Ectodermal cell (in vitro differentiated cells): ENCODE data around the gene TBX4.
"Not testable (repeated sequence)": the region's sequence is repeated elsewhere in the genome, so short reads cannot be mapped to it uniquely, and the experiment has no call there.

ENCODE experiments used
- H3K27ac ChIP-seq: 2 replicates; pipeline ENCODE4 v1.7.0; 2013; ENCODE audit warnings: mild to moderate bottlenecking, low read depth, low read length; ENCODE audit not compliant: insufficient read depth, poor library complexity, severe bottlenecking
- H3K27me3 ChIP-seq: 2 replicates; pipeline ENCODE4 v1.7.0; 2013; ENCODE audit warnings: mild to moderate bottlenecking, low read length; ENCODE audit not compliant: insufficient read depth, control insufficient read depth, poor library complexity, severe bottlenecking
- H3K36me3 ChIP-seq: one replicate; pipeline ENCODE4 v1.7.0; 2013; ENCODE audit warnings: low read length; ENCODE audit not compliant: control insufficient read depth, insufficient read depth
- H3K4me1 ChIP-seq: one replicate; pipeline ENCODE4 v1.7.0; 2013; ENCODE audit warnings: low read length; ENCODE audit not compliant: control insufficient read depth, insufficient read depth
- H3K4me3 ChIP-seq: 2 replicates; pipeline ENCODE4 v1.7.0; 2013; ENCODE audit warnings: low read depth, low read length, control low read depth; ENCODE audit not compliant: insufficient read depth
- H3K9me3 ChIP-seq: 2 replicates; pipeline ENCODE4 v1.7.0; 2013; ENCODE audit warnings: mild to moderate bottlenecking, low read length, moderate library complexity; ENCODE audit not compliant: control insufficient read depth
- WGBS, 2 experiments: methylation state at CpG; one replicate each; pipeline ENCODE4 v1.1.7; 2013; ENCODE audit warnings: missing lambda C conversion rate in 2 of 2; 5-methylcytosine and 5-hydroxymethylcytosine counted together

The TBX4 gene

DNA sequence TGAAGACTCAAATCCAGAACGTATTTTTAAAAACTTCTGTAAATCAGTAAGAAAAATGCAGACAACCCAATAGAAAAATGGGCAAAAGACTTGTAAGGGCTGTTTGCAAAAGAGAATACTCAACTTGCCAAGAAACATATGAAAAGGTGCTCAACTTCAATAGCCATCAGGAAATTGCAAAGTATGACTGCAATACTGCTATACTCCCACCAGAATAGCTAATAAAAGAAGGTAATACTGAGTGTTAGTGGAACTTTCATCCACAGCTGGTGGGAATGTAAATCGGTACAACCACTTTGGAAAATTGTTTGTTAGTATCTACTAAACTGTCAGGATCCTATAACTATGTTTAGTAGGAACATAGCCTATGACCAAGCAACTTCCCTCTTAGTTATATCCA, 48.1 kb downstream of the TBX4 start:
- 92 to 93% methylated on average over 2 of the region's 2 CpGs for WGBS, 2 experiments
- no peak overlapping the region for H3K27ac ChIP-seq
- H3K36me3 ChIP-seq = no peaks in the 10 kb centered on the region
- H3K9me3 ChIP-seq = no peaks in the 10 kb centered on the region
- H3K4me3 ChIP-seq = no peak overlapping the region
- no peaks in the 10 kb centered on the region for H3K27me3 ChIP-seq
- peaks cover 9% of the 10 kb centered on the region for H3K4me1 ChIP-seq

DNA sequence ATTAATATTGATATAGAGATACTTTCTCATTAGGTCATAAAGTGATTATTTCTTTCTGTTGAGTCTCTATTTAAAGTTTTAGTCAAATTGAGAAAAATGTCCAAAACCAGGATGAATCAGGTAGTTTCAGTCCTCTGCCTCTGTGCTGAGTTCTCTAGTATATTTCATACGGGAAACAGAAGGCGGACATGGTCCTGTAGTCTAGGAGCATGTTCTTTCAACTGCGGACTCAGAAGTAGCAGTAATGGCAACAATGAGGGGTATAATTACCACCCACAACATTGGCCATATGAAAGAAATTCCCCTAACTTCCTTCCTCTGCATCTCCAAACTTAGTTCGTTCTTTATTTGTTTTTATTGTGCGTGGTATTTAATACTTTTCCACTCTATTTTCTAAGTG, 50.1 kb downstream of the TBX4 start:
- no peaks in the 10 kb centered on the region for H3K27me3 ChIP-seq
- H3K9me3 ChIP-seq = no peaks in the 10 kb centered on the region
- H3K27ac ChIP-seq = no peak overlapping the region
- no peaks in the 10 kb centered on the region for H3K36me3 ChIP-seq
- 98 to 99% methylated on average over 4 of the region's 5 CpGs for WGBS, 2 experiments
- H3K4me1 ChIP-seq = no peaks in the 10 kb centered on the region
- H3K4me3 ChIP-seq = no peak overlapping the region

DNA sequence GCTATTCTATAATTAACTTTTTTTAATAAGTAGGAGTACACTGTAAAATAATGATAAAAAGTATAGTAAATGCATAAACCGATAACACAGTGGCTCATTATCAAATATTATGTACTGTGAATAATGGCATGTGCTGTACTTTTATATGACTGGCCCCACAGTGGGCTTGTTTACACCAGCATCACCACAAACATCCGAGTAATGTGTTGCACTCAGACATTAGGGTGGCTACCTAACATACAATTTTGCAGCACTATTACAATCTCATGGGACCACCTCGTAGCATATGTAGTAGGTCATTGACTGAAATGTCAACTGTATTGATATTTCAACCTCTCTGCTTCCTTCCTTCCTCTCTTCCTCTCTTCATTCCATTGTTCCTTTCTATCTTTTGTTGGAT, 51.7 kb downstream of the TBX4 start:
- no peaks in the 10 kb centered on the region for H3K27me3 ChIP-seq
- H3K9me3 ChIP-seq = no peaks in the 10 kb centered on the region
- no peak overlapping the region for H3K27ac ChIP-seq
- H3K4me3 ChIP-seq = no peak overlapping the region
- no peaks in the 10 kb centered on the region for H3K4me1 ChIP-seq
- WGBS, 2 experiments = 71 to 82% methylated on average over 2 to 3 of the region's 3 CpGs
- no peaks in the 10 kb centered on the region for H3K36me3 ChIP-seq

DNA sequence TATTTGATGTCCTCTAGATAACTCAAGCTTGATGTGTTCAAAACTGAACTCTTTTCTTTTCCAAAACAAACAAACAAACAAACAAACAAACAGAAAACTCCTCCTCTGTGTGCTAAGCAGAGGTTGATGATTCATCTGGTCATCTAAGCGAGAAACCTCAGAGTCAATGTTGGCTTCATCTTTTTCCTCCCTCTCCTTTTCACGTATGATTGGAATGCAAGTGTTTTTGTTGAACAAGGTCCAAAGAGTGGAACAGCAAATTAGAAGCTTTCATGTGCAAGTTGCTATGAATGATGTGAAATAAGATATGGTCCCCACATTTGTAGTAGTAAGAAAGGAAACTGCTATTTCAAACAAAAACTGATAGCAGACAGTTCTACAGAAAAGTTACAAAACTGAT, 52.5 kb downstream of the TBX4 start:
- Histone ChIP-seq H3K36me3 (no peaks in the 10 kb centered on the region), H3K9me3 (no peaks in the 10 kb centered on the region), H3K27ac (no peak overlapping the region), H3K27me3 (no peaks in the 10 kb centered on the region), H3K4me3 (no peak overlapping the region), H3K4me1 (no peaks in the 10 kb centered on the region)
- 100% methylated on average over 1 to 2 of the region's 2 CpGs for WGBS, 2 experiments

DNA sequence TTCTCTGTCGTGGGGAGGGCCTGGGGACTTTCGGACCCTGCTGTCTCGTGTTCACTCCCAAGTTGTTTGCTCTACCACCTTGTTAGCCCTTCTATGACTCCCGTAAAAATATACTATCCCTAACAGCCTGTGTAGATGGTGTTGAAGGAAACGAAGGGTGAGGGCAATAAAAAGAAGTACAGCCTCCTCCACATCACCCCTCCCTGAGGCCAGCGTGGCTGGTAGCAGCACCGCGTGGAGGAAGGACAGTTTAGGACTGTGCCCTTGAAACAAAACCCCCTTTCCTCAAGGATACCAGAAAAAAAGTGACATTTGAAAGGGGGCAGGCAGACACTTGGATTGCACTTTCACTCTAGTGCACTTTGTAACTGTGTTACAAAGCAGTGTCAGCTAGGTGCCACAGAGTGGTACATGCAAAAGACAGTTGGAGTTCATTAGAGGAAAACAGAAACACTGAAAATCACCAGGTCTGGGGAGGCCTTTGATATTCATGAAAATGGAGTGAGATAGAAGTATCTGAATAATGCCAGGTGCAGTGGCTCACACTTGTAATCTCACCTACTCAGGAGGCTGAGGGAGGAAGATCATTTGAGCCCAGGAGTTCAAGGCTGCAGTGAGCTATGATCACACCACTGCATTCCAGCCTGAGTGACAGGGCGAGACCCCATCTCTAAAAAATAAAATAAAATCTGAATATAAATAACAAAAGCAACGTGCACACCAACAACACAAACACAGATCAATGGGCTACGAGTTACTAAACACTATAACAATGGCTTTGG, 53.8 kb downstream of the TBX4 start:
- WGBS, 2 experiments = 83% methylated on average over 6 to 10 of the region's 11 CpGs
- no peaks in the 10 kb centered on the region for H3K4me1 ChIP-seq
- no peak overlapping the region for H3K4me3 ChIP-seq

DNA sequence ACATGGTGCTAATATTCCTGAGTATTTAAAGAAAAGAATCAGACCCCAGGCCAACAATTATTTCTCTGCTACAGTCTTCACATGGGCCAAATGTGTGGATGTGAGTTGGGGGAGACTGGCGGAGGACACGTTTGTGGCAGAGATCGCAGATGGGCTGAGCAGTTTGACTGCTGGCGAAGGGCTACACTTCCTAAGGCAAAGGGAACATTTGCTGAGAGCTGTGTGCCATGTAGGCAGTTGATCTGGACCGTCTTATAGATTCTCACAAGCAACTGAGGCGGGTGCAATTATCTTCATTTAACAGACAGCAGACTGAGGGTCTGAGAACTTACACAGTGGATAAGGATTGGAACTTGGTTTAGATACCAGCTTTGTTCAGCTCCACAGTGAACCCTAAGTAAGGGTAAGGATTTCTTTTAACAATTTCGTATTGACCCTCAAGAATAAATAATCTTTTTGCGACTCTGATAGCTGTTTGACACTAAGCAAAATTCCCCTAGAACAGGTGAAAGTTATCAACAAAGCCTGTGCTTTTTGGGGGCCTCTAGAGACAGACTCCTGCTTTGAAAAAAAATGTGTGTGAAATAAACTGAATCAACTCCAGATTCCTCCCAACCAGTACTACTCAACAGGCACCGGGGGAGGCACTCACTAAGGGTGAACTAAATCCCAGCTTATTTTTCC, 55.3 kb downstream of the TBX4 start:
- Histone ChIP-seq H3K27ac (no peak overlapping the region), H3K4me3 (no peak overlapping the region), H3K27me3 (no peaks in the 10 kb centered on the region), H3K9me3 (no peaks in the 10 kb centered on the region), H3K36me3 (no peaks in the 10 kb centered on the region), H3K4me1 (no peaks in the 10 kb centered on the region)
- 84 to 90% methylated on average over 8 of the region's 9 CpGs for WGBS, 2 experiments

More for the DNA sequence above, 53.8 kb downstream of the TBX4 start:
- H3K36me3 ChIP-seq = no peaks in the 10 kb centered on the region
- H3K9me3 ChIP-seq = no peaks in the 10 kb centered on the region
- no peaks in the 10 kb centered on the region for H3K27me3 ChIP-seq
- no peak overlapping the region for H3K27ac ChIP-seq

DNA sequence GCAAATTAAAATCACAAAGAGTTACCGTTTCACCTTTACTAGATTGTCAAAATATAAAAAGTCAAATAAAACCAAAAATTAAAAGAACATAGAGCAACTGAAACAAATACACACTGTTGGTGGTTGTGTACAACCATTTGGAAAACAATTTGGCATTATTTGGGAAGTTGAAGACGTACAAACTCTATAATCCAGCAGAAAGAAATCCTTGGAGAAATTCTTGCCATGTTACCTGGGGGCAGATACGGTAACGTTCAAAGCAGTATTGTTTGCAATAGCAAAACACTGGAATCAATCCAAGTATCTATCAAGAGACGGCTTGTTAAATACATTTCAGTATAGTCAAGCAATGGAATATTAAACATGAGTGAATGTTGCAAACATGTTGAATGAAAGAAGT, 56.7 kb downstream of the TBX4 start:
- Histone ChIP-seq H3K27me3 (no peaks in the 10 kb centered on the region), H3K4me3 (no peak overlapping the region), H3K36me3 (no peaks in the 10 kb centered on the region), H3K4me1 (no peaks in the 10 kb centered on the region), H3K9me3 (no peaks in the 10 kb centered on the region), H3K27ac (no peak overlapping the region)
- WGBS, 2 experiments = 94 to 98% methylated on average over 5 of the region's 5 CpGs

DNA sequence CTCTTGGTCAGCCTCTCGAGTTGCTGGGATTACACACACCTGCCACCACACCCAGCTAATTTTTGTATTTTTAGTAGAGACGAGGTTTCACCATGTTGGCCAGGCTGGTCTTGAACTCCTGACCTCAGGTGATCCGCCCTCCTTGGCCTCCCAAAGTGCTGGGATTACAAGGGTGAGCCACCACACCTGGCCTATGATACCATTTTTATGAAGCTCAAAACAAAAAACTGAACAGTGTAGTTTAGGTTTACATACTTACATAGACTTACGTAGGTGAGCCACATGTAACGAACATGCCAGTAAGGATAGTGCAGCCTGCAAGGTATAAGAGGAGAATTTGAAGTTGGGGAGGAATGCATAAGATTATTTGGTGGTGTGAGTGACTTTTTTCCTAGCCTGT, 57.2 kb downstream of the TBX4 start:
- 93 to 97% methylated on average over 5 of the region's 5 CpGs for WGBS, 2 experiments
- H3K4me3 ChIP-seq, H3K27me3 ChIP-seq, H3K27ac ChIP-seq, H3K4me1 ChIP-seq, H3K9me3 ChIP-seq, H3K36me3 ChIP-seq: not testable (repeated sequence)

DNA sequence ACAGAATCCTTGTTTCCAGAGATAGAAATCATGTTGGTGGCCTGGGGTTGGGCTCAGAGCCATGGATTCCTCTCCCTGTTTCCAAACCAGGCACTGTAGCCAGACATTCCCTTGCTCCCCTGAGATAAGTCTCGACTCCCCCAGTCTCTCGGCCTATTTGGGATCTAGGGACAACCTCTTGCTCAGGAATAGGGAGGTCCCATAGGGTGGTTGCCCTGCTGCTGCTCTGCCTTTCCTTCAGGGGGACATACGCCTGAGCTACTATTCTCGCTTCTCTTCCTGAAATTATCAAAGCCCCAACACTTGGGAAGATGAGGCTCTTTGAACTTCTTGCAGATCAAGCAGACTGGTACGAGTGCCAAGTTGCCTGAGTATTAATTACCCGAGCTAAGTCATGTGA, 58.0 kb downstream of the TBX4 start:
- H3K27ac ChIP-seq = no peak overlapping the region
- no peaks in the 10 kb centered on the region for H3K36me3 ChIP-seq
- no peak overlapping the region for H3K4me3 ChIP-seq
- H3K27me3 ChIP-seq = no peaks in the 10 kb centered on the region
- WGBS, 2 experiments = 93% methylated on average over 6 of the region's 6 CpGs
- H3K4me1 ChIP-seq = no peaks in the 10 kb centered on the region
- H3K9me3 ChIP-seq = no peaks in the 10 kb centered on the region

DNA sequence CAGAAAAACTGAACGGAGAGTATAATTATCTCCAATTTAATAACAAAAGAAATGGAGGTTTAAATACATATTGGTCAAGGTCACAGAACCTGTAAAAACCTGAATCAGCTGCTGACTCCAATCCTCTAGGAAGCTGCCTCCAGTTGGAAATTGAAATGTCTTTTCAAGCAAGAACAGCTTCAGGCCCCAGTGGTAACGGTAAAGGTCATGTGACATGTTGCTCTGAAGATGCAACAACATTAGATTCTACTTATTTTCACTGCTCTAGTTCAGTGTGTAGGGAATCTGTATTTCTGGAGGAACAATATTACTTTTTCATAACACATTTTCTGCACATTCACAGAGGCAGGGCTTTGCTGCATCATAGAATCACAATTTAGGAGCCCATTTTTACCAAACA, 58.8 kb downstream of the TBX4 start:
- H3K9me3 ChIP-seq = no peaks in the 10 kb centered on the region
- no peak overlapping the region for H3K27ac ChIP-seq
- no peaks in the 10 kb centered on the region for H3K27me3 ChIP-seq
- no peaks in the 10 kb centered on the region for H3K36me3 ChIP-seq
- 89 to 100% methylated on average over 1 of the region's 2 CpGs for WGBS, 2 experiments
- H3K4me1 ChIP-seq = no peaks in the 10 kb centered on the region
- no peak overlapping the region for H3K4me3 ChIP-seq
